Activated naive CD4-positive, alpha-beta T cell treated with Interleukin-2 at 50 U/mL for 16 hours (primary cell): ENCODE data around the gene ADA.
"Not testable (repeated sequence)": the region's sequence is repeated elsewhere in the genome, so short reads cannot be mapped to it uniquely, and the experiment has no call there.

Experiments used
- DNase-seq: peaks from one replicate; pipeline ENCODE4 v3.0.0-alpha.2; 2020

The ADA gene

DNA sequence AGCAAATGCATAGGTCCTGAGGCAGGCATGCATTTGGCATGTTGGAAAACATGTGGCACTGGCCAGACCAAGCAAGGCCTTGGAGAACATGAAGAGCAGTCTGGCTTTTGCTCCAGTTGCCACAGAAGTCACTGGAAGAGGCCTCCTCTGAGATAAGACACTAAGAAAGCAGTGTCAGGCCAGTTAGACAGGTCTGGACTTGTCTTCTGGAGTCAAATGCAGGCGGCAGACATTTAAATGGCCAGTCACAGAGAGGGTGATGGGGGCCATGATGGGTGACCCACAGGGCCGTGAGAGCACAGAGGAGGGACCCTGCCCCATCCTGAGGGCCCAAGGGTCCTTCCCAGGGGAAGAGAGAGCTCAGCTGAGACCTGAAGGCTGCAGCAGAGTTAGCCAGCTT is 26.7 kb upstream of the ADA start:
- no peak for DNase-seq

DNA sequence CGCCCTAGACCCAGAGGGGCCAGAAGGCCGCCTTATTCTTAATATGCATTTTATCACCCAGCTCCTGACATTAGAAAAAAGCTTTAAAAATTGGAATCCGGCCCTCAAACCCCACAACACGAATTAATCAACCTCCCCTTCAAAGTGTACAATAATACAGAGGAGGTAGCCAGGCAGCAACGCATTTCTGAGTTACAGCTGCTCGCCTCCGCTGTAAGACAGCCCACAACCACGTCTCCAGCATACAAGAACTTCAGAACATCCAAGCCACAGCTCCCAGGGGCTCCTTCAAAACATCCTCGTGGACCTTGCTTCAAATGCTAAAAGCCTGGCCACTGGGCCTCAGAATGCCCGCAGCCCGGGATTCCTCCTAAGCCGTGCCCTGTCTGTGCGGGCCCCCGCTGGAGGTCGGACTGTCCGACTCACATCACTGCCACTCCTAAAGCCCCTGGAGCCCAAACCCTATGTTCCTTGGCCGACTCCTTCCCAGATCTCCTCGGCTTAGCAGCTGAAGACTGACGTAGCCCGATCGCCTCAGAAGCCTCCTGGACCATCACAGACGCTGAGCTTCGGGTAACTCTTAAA is 20.9 kb upstream of the ADA start:
- not testable (repeated sequence) for DNase-seq

DNA sequence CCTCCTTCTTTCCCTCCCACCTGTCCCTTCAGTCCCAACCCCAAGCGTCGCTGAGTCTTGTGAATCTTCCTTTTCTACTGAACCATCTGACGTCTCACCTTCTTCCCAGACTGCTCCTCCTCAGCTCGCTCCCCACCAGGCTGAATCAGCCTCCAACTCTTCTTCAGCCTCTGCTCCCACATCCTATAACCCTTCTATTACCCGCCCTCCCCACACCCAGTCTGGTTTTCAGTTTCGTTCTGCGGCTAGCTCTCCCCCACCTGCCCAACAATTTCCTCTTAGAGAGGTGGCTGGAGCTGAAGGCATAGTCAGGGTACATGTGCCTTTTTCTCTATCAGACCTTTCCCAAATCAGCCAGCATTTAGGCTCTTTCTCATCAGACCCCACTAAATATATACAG is 20.0 kb upstream of the ADA start:
- peak; percentile 70 for DNase-seq

DNA sequence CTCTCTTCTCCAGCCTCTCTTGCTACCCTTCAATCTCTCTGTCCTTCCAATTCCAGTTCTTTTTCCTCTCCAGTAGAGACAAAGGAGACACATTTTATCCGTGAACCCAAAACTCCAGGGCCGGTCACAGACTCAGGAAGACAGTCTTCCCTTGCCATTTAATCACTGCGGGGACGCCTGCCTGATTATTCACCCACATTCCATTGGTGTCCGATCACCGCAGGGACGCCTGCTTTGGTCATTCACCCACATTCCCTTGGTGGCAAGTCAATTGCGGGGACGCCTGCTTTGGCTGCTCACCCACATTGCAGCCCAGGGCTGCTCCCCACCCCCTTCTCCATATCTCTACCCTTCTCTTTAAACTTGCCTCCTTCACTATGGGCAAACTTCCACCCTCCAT is 19.4 kb upstream of the ADA start:
- not testable (repeated sequence) for DNase-seq

DNA sequence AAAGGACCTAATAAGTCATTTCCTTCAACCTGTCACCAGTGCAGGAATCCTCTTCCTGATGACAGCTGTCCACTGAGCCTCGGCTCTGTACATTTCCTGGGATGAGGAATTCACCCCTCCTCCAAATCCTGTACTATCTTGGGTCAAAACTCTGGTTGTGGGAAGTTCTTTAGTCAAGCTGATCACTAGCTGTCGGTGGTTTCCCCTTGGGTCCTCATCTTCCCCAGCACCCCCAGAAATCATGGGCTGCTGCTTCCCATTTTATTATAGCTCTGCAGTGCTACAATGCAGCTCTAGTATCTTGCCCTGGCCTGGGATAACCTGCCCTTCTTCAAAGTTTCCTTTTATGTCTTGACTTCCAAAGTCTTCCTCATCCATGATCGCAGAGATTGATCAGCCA is 14.6 kb upstream of the ADA start:
- no peak for DNase-seq

DNA sequence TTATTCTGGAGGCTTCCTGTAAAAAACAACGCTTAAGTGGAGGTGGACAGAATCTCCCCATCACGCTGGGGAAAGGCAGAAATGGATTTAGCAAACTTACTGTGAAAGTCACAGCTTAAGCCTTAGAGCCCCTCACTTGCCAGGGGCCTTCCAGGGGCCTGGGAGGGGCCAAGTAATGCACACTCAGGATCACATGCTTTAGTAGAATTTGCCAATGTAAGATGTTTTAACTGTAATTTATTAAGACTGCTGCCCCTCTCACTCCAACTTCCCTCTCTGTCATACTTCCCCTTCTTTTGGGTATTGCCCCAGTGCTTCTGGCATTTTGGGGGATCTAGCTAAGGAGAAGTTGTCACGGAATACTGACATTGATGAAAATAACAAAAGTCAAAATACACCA is 12.6 kb upstream of the ADA start:
- DNase-seq = no peak

DNA sequence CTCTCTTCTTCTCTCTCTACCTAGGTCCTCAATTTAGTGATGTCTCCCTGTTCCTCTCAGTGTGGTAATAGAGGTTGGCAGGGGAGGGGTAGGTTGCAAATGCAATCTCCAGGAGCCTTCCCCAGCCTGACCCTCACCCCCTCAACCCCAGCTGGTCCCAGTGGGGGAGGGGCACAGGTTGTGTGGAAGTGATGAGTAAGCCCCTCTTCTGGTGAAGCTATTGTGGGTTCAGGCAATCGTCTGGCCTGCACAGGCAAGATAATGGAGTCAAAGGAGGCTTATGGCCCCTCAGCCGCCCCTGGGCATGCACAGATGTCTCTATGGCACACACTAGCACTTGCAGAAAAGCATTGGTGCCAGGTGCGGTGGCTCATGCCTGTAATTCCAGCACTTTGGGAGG is 10.8 kb upstream of the ADA start:
- DNase-seq = no peak

DNA sequence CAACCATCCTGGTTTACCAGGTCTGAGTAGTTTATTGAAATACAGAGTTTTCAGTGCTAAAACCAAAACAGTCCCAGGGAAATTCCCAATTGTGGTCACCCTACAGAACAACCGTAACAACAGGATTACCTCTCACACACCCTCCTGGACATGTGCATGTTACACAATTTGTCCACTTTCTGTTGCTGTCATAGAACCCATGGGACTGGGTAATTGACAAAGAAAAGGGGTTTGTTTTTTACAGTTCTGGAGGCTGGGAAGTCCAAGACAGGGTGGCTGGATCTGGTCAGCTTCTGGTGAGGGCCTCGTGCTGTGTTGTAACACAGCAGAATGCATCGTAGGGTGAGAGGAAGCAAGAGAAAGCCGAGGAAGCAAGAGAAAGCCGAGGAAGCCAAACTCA is 9.1 kb upstream of the ADA start:
- no peak for DNase-seq

DNA sequence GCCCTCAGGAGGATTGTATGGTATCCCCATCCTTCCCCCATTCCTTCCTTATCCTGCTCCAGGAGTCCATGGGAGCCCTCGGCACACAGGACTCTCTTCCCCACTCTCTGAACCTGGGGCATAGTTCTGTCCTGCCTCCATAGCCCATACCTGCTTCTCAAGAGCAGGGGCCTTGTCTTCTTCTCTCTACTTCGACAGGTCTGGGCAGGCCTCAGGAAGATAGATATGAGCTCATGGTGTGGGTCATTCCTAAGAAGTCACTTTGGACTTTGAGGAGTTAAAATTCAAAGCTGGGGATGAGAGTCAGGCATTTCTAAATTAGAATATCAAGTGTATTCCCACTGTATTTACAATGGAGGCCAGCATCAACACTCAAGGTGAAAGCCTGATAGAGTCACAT is 8.4 kb upstream of the ADA start:
- DNase-seq = no peak

DNA sequence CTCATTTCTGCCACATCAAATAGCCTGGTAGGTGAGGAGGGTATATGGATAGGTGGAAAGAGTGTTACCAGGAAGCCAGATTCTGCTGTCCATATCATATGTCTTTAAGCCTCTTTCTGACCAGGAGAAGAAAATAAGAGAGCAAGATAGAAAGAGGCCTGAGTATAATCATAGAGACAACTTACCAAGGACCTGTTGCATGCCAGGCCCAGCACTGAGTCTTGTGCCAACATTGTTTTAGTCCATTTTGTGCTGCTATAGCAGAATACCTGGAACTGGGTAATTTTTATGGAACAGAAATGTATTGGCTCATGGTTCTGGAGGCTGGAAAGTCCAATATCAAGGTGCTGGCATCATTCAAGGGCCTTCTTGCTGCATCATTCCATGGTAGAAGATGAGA is 7.3 kb upstream of the ADA start:
- no peak for DNase-seq

DNA sequence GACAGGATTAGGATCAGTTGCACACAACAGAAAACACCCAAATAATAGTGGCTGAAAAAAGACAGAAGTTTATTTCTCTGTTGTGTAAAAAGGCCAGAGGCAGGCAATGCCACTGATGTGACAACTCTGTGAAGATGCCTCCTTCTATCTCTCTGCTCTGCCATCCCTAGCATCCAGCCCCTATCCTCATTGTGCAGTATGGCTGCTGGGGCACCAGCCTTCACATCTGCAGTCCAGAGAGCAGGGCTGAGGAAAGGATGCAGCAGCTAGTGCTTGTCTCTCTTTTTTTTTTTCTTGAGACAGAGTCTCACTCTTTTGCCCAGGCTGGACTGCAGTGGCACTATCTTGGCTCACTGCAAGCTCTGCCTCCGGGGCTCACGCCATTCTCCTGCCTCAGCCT is 6.4 kb upstream of the ADA start:
- no peak for DNase-seq

DNA sequence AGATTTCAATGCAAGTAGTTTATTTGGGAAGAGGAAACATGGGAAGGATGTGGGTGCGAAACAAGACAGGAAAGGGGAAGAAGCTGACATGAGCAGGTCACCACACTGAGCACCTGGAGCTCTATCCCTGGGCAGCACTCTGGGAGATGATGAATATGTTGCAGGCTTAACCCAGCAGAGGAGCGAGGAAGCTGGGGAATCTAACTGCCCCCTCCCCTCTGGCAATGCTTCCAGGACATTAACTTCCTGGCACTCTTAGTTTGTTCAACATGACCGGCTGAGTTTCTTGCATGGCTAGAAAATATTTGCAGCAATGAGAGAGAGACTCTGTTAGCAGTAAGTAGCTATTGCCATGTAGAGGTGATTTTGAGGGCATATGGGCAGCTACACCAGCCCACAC is 4.9 kb upstream of the ADA start:
- no peak for DNase-seq

DNA sequence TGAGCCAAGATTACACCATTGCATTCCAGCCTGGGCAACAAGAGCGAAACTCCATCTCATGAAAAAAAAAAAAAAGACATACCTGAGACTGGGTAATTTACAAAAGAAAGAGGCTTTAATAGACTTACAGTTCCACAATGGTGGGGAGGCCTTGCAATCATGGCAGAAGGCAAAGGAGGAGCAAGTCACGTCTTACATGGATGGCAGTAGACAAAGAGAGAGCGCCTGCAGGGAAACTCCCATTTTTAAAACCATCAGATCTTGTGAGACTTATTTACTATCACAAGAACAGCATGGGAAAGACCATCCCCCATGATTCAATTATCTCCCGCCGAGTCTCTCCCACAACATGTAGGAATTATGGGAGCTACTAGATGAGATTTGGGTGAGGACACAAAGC is 2.7 kb upstream of the ADA start:
- DNase-seq = not testable (repeated sequence)

DNA sequence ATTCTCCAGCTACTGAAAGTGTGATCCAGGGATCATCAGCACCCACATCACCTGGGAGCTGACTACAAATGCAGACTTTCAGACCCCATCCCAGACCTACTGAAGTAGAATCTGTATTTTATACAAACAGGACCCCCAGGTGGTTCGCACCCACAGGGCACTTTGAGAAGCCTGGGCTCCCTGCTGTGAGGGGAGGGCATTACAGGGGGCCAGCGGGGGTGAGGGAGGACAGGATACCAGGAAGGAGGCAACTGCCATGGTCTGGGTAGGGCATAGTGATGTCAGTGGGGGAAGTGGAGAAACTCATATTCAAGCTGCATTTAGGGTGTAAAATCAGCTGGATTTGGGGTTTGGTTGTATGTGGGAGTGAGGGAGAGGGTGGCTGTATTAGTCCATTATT is 2.0 kb upstream of the ADA start:
- no peak for DNase-seq

DNA sequence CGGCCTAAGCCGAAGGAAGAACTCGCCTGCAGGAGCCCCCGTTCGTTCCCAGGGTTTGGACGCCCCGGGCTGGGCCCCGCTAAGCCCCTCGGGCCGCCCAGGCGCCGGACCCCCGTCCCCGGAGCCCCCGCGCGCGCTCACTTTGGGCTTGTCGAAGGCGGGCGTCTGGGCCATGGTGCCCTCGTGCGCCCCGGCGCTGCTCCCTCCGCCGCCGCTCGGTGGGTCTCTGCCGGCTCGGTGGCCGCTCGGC is 140 bp downstream of the ADA start:
- DNase-seq = no peak

DNA sequence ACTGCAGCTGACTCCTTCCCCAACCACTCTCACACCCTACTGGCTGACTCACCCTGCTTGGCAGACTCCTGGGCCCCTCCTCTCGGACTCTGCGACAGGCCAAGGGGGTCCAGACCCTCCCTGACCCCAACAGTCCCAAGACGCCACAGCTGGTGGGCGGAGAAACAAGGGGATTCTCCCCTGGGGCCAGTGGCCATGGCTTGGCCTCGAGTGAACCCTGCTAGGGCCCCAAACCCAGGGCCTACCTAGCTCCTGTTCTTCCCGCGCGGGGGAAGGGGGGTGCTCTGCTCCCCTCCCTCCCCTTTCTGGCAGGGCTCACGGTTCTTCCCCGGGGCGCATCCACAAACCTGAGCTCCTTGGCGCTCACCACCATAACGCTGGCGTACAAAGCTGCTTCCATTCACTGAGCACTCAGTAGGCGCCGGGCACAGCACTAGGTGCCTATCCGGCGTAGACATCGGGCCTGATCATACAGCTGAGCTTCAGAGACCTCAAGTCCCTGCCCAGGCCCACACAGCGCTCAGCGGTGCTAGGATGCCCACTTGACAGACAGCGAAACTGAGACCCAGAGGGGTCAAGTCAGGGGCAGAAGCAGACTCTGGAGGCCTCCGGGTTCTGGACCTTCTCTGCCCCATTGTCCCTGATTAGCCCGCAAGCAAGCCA is 597 bp downstream of the ADA start:
- peak; percentile 48 for DNase-seq

DNA sequence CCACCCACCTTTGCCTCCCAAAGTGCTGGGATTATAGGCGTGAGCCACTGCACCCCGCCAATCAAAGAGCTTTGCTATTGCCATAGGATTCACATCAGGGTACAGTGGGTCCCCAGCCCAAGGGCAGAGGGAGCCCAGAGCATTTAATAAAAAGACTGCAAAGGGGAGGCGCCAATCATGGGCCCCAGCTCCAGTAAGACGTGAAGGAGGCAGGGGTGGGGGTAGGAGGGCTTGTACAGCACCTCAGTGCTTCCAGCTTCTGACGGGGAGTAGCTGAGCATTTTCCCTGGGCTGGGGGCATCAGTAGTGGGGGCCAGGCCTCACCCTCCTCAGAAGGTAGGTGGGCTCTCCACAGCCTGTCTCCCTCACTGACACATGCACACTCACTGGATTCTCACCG is 1.5 kb downstream of the ADA start:
- DNase-seq = no peak

DNA sequence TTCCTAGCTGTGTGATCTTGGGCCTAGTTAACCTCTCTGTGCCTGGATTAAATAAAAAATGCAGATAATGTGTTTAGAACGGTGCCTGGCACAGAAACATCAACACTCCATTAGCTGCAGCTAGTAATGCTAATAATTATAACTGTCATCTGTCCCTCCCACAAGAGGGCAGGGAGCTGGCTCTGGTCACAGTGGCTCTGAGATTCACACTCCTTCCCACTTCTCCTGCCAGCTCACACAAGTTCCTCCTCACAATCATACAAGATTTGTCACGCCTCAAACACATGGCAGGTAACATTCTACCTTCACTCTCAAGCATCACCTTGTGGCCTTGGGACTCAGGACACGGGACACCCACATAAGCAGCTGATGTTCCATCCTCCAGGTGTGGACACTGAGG is 2.4 kb downstream of the ADA start:
- DNase-seq = no peak

DNA sequence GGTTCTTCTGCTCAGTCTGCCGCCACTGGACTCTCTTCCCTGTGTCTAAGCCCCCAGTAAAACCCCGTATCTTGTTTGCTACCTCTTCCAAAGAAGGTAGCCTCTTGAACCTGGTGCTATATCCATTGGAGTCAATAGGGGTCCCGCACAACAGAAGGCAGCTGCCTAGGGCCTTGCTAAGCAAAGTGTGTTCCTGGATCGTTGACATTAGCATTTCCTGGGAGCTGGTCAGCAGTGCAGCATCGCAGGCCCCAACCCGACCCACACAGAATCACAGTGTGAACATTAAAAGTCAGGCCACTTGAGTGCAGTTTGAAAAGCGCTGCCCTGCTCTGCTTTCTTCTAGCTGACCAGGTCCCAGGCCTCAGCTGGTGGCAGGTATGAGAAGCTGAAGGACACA is 2.9 kb downstream of the ADA start:
- no peak for DNase-seq

DNA sequence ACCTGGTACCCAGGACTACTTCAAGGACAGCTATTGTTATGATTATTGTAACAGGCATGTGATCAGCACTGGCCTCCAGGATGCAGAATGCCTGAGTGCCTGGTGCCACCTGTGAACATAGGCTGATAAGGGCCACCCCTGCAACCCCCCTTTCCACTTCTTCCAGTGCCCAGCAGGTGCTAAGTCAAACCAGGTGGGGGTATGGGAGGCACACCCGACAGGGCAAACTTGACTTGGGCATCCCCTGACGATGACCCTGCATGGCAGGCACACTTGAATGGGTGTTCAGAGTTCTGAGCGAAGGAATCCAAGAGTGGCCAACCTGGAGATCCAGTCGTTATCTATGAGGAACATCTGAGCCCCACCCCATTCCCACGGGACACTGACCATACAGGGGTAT is 3.4 kb downstream of the ADA start:
- no peak for DNase-seq

DNA sequence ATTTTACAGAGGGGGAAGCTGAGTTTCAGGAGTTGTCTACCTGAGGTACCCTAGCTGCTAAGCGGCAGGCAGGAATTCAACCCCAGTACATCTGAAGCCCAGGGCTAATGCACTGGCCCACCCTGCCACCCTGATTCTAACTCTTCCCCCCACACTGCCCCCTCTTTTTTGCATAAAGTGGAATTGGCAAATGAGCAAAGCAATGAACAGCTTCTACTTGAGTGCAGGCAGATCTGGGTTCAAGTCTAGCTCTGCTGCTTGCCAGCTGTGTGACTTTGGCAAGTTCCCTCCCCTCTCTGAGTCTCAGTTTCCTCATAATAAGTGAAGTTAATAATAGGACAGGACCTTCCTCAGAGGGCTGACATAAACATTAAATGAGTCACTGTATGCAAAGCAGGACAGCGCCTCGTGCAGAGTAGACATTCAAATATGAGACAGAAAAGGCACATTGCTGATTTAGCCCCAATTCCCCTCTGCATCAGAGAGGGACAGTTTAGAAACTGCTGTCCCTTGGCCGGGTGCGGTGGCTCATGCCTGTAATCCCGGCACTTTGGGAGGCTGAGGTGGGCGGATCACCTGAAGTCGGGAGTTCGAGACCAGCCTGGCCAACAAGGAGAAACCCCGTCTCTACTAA is 4.7 kb downstream of the ADA start:
- peak; percentile 21 for DNase-seq

DNA sequence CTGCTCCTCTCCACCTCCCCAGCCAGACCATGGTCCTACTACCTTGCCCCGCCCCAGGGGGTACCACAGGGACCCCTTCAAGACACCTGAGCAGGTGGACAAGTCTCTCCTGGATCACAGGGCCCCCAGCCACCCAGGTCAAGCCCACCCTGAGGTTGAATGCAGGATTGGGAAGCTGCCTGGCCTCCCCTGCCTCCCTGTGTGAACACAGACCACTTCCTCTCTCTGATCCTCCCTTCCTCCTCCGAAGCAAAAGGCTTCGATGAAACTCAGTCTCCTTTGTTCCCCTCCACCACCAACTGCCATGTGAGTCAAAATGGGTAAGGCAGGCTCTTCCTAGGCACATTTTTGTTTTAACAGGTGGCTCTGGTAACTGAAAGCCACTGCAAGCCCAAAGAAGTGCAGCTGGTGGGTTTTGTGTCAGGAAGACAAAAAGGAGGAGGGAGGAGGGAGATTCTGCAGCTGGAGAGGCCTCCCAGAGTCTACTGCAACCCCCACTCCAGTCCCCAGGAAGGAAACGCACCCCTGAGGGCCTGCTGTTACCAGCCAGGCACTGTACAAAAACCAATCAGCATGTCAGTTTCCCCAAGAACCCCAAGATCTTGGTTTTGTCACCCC is 5.4 kb downstream of the ADA start:
- peak; percentile 13 for DNase-seq

DNA sequence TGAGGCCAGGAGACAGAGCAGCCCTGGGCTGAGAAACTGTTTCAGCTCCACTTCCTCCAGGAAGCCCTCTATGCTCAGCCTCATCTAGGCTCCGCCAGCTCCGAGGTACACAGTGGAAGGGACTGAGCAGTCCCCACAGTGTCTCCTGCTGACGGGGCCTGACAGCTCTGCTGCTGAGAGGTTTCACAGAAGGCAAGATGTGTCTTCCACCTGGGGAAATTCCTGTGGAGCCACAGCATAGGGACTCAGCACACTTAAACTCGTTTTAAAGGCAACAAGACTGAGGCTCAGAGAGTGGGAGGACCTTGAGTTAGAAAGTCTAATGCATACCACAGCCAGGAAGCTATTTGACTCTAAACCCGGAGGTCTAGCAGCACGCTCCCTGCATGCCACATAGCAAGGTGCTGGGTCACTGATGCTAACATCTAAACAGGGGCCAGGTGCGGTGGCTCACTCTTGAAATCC is 6.8 kb downstream of the ADA start:
- DNase-seq = peak; percentile 50

DNA sequence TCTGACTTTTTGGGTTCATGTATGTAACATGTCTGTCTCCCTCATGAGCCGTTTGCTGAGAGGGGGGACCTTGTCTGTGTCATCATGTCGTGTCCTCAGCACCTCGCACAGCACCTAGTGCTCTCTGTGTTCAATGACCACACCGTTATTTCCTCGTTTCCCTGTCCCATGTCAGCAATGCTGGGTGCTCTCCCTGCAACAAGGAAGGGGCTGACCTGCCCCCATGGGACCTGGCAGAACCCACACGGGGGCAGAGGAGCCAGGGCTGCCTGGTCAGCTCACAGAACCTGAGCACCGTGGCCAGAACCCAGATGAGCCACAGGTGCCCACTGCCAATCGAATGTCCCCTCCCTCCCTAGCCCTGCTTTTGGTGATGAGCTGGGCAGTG is 7.3 kb downstream of the ADA start:
- DNase-seq = no peak
